Activated CD4-positive, alpha-beta T cell treated with anti-CD3 and anti-CD28 coated beads, Interleukin-2, amount 10 ng/mL, durations not matched to agents 7 days and 5 days (primary cell): ENCODE data around the gene BOC. TPM values are rescaled to one million over a fixed set of nuclear protein-coding genes. Genes with fewer than 3 reads are reported as not detected.

Experiments
- CTCF ChIA-PET: fragments of 350-600 bp; sonication (Branson Sonifier 250); formaldehyde crosslinking; loops from one replicate; lab custom pipeline; 2021; ENCODE audit warnings: antibody characterized with exemption; lab: Charles Lee
- POLR2A ChIA-PET: fragments of 350-600 bp; sonication (Branson Sonifier 250); formaldehyde crosslinking; loops from one replicate; lab custom pipeline; 2021; ENCODE audit warnings: antibody characterized with exemption; lab: Charles Lee
- DNase-seq: peaks from one replicate; pipeline ENCODE4 v3.0.0-alpha.2; 2020
- H3K27ac Mint-ChIP-seq: one replicate; pipeline ENCODE4 v1.8.0; 2021; ENCODE audit warnings: mild to moderate bottlenecking, moderate library complexity, mixed read lengths
- H3K27me3 Mint-ChIP-seq: one replicate; pipeline ENCODE4 v1.8.0; 2021; ENCODE audit warnings: mixed read lengths
- H3K36me3 Mint-ChIP-seq: one replicate; pipeline ENCODE4 v1.8.0; 2021; ENCODE audit warnings: low read depth, mixed read lengths
- H3K4me1 Mint-ChIP-seq: one replicate; pipeline ENCODE4 v1.8.0; 2021; ENCODE audit warnings: mixed read lengths
- H3K4me3 Mint-ChIP-seq: one replicate; pipeline ENCODE4 v1.8.0; 2021; ENCODE audit warnings: mild to moderate bottlenecking, moderate library complexity, mixed read lengths
- H3K9me3 Mint-ChIP-seq: one replicate; pipeline ENCODE4 v1.8.0; 2021; ENCODE audit warnings: mixed read lengths
- total RNA-seq, 2 experiments: library from RNA; stranded (reverse); gene quantifications; one replicate each; pipeline ENCODE4 v1.2.3, GENCODE V29; 2021

The BOC gene
- total RNA-seq, 2 experiments from 2014 or later = not detected

GRCh38 chr3:113173102-113173501 is 38.3 kb upstream of the BOC start:
- Mint-ChIP-seq H3K27ac (no peak overlapping the region), H3K4me3 (no peak overlapping the region), H3K9me3 (no peaks in the 10 kb centered on the region), H3K27me3 (peaks cover 2% of the 10 kb centered on the region), H3K4me1 (no peaks in the 10 kb centered on the region), H3K36me3 (no peaks in the 10 kb centered on the region)
- ChIA-PET POLR2A (no interaction called here), CTCF (no interaction called here)
- DNase-seq = no peak

- H3K4me3 Mint-ChIP-seq = no peak overlapping the region
- no peaks in the 10 kb centered on the region for H3K36me3 Mint-ChIP-seq
- no peak for DNase-seq
- no peak overlapping the region for H3K27ac Mint-ChIP-seq
- ChIA-PET CTCF (no interaction called here), POLR2A (no interaction called here)
- H3K27me3 Mint-ChIP-seq = peaks cover 2% of the 10 kb centered on the region
- no peaks in the 10 kb centered on the region for H3K9me3 Mint-ChIP-seq
- H3K4me1 Mint-ChIP-seq = no peaks in the 10 kb centered on the region
Measured at GRCh38 chr3:113174304-113174703, 37.1 kb upstream of the BOC start.

- no peak for DNase-seq
- H3K4me3 Mint-ChIP-seq = no peak overlapping the region
- peaks cover 2% of the 10 kb centered on the region for H3K27me3 Mint-ChIP-seq
- H3K36me3 Mint-ChIP-seq = no peaks in the 10 kb centered on the region
- ChIA-PET CTCF (no interaction called here), POLR2A (no interaction called here)
- no peak overlapping the region for H3K27ac Mint-ChIP-seq
- no peaks in the 10 kb centered on the region for H3K4me1 Mint-ChIP-seq
- H3K9me3 Mint-ChIP-seq = no peaks in the 10 kb centered on the region
Measured at GRCh38 chr3:113174801-113175485, 36.4 kb upstream of the BOC start.

- DNase-seq = no peak
- H3K36me3 Mint-ChIP-seq = no peaks in the 10 kb centered on the region
- H3K27ac Mint-ChIP-seq = no peak overlapping the region
- no peaks in the 10 kb centered on the region for H3K9me3 Mint-ChIP-seq
- H3K4me1 Mint-ChIP-seq = no peaks in the 10 kb centered on the region
- no peaks in the 10 kb centered on the region for H3K27me3 Mint-ChIP-seq
- H3K4me3 Mint-ChIP-seq = no peak overlapping the region
- POLR2A ChIA-PET = no interaction called here
- CTCF ChIA-PET = no interaction called here
Measured at GRCh38 chr3:113177526-113177925, 33.8 kb upstream of the BOC start.

GRCh38 chr3:113179235-113179824 is 32.0 kb upstream of the BOC start:
- Mint-ChIP-seq H3K4me3 (no peak overlapping the region), H3K36me3 (no peaks in the 10 kb centered on the region), H3K27ac (no peak overlapping the region), H3K27me3 (no peaks in the 10 kb centered on the region), H3K9me3 (no peaks in the 10 kb centered on the region), H3K4me1 (no peaks in the 10 kb centered on the region)
- ChIA-PET CTCF (no interaction called here), POLR2A (no interaction called here)
- DNase-seq = no peak

GRCh38 chr3:113183748-113184661 is 27.4 kb upstream of the BOC start:
- ChIA-PET CTCF (no interaction called here), POLR2A (no interaction called here)
- no peak overlapping the region for H3K4me3 Mint-ChIP-seq
- H3K27ac Mint-ChIP-seq = no peak overlapping the region
- H3K27me3 Mint-ChIP-seq = no peaks in the 10 kb centered on the region
- H3K4me1 Mint-ChIP-seq = no peaks in the 10 kb centered on the region
- DNase-seq = no peak
- peaks cover 8% of the 10 kb centered on the region for H3K9me3 Mint-ChIP-seq
- no peaks in the 10 kb centered on the region for H3K36me3 Mint-ChIP-seq

GRCh38 chr3:113185194-113185835 is 26.0 kb upstream of the BOC start:
- H3K36me3 Mint-ChIP-seq = no peaks in the 10 kb centered on the region
- H3K27ac Mint-ChIP-seq = no peak overlapping the region
- POLR2A ChIA-PET = no interaction called here
- H3K27me3 Mint-ChIP-seq = no peaks in the 10 kb centered on the region
- H3K4me1 Mint-ChIP-seq = no peaks in the 10 kb centered on the region
- CTCF ChIA-PET = interaction anchor here (1.3 kb wide), 1 partner anchor 9 kb away, joined by 6 read pairs; no protein-coding TSS in a partner anchor
- peaks cover 12% of the 10 kb centered on the region for H3K9me3 Mint-ChIP-seq
- DNase-seq = no peak
- H3K4me3 Mint-ChIP-seq = no peak overlapping the region

GRCh38 chr3:113186566-113186965 is 24.8 kb upstream of the BOC start:
- H3K4me1 Mint-ChIP-seq = no peaks in the 10 kb centered on the region
- ChIA-PET CTCF (no interaction called here), POLR2A (no interaction called here)
- no peak overlapping the region for H3K4me3 Mint-ChIP-seq
- H3K9me3 Mint-ChIP-seq = peaks cover 12% of the 10 kb centered on the region
- no peak for DNase-seq
- H3K27ac Mint-ChIP-seq = no peak overlapping the region
- no peaks in the 10 kb centered on the region for H3K36me3 Mint-ChIP-seq
- H3K27me3 Mint-ChIP-seq = no peaks in the 10 kb centered on the region

GRCh38 chr3:113193288-113193687 is 18.1 kb upstream of the BOC start:
- Mint-ChIP-seq H3K4me1 (no peaks in the 10 kb centered on the region), H3K4me3 (no peak overlapping the region), H3K36me3 (no peaks in the 10 kb centered on the region), H3K9me3 (peaks cover 7% of the 10 kb centered on the region), H3K27ac (no peak overlapping the region), H3K27me3 (no peaks in the 10 kb centered on the region)
- DNase-seq = no peak
- ChIA-PET POLR2A (no interaction called here), CTCF (interaction anchor here (1.4 to 1.6 kb wide), 2 partner anchors 8 to 13 kb away, joined by 5 to 6 read pairs; no protein-coding TSS in a partner anchor)

- Mint-ChIP-seq H3K4me1 (no peaks in the 10 kb centered on the region), H3K27me3 (no peaks in the 10 kb centered on the region), H3K27ac (no peak overlapping the region), H3K4me3 (no peak overlapping the region), H3K36me3 (no peaks in the 10 kb centered on the region), H3K9me3 (peaks cover 3% of the 10 kb centered on the region)
- no peak for DNase-seq
- ChIA-PET CTCF (interaction anchor here (1.4 to 1.6 kb wide), 2 partner anchors 8 to 13 kb away, joined by 5 to 6 read pairs; no protein-coding TSS in a partner anchor), POLR2A (no interaction called here)
Measured at GRCh38 chr3:113193719-113194118, 17.6 kb upstream of the BOC start.

- peaks cover 5% of the 10 kb centered on the region for H3K27me3 Mint-ChIP-seq
- ChIA-PET CTCF (interaction anchor here (1.4 to 1.6 kb wide), 2 partner anchors 9 to 15 kb away, joined by 5 to 6 read pairs; no protein-coding TSS in a partner anchor), POLR2A (no interaction called here)
- no peaks in the 10 kb centered on the region for H3K36me3 Mint-ChIP-seq
- no peak overlapping the region for H3K27ac Mint-ChIP-seq
- DNase-seq = no peak
- H3K9me3 Mint-ChIP-seq = no peaks in the 10 kb centered on the region
- H3K4me1 Mint-ChIP-seq = no peaks in the 10 kb centered on the region
- H3K4me3 Mint-ChIP-seq = no peak overlapping the region
Measured at GRCh38 chr3:113194823-113195401, 16.4 kb upstream of the BOC start.

GRCh38 chr3:113200351-113200750 is 11.0 kb upstream of the BOC start:
- Mint-ChIP-seq H3K36me3 (no peaks in the 10 kb centered on the region), H3K4me3 (no peak overlapping the region), H3K4me1 (no peaks in the 10 kb centered on the region), H3K27ac (no peak overlapping the region), H3K27me3 (peaks cover 5% of the 10 kb centered on the region), H3K9me3 (no peaks in the 10 kb centered on the region)
- CTCF ChIA-PET = no interaction called here
- no peak for DNase-seq
- POLR2A ChIA-PET = no interaction called here
